Activated CD4-positive, alpha-beta T cell treated with anti-CD3 and anti-CD28 coated beads for 24 hours (primary cell): ENCODE data around the gene PTGIR.

Experiments
- DNase-seq, 2 donors: peaks; one replicate each; pipeline ENCODE4 v3.0.0-alpha.2; 2020; ENCODE audit warnings: low read depth in 2 of 2

Gene PTGIR

GRCh38 chr19:46616631-46617322, 8.1 kb downstream of the PTGIR start:
- DNase-seq = peak in 1 of 2 donors; percentile 54

- DNase-seq = no peak
Measured at GRCh38 chr19:46615966-46616365, 8.9 kb downstream of the PTGIR start.

- peak; percentile 82 to 85 for DNase-seq
Measured at GRCh38 chr19:46614114-46614722, 10.7 kb downstream of the PTGIR start.

GRCh38 chr19:46613525-46613924, 11.4 kb downstream of the PTGIR start:
- no peak for DNase-seq

- DNase-seq = no peak
Measured at GRCh38 chr19:46611776-46612175, 13.1 kb downstream of the PTGIR start.

GRCh38 chr19:46610851-46611770, 13.8 kb downstream of the PTGIR start:
- no peak for DNase-seq

GRCh38 chr19:46610413-46610775, 14.5 kb downstream of the PTGIR start:
- DNase-seq = no peak

GRCh38 chr19:46609511-46610412, 15.1 kb downstream of the PTGIR start:
- no peak for DNase-seq

- no peak for DNase-seq
Measured at GRCh38 chr19:46608581-46609345, 16.1 kb downstream of the PTGIR start.

GRCh38 chr19:46608178-46608577, 16.7 kb downstream of the PTGIR start:
- no peak for DNase-seq

GRCh38 chr19:46607448-46607841, 17.4 kb downstream of the PTGIR start:
- DNase-seq = no peak

- DNase-seq = no peak
Measured at GRCh38 chr19:46606681-46607447, 18.0 kb downstream of the PTGIR start.

GRCh38 chr19:46606019-46606418, 18.9 kb downstream of the PTGIR start:
- no peak for DNase-seq

GRCh38 chr19:46605356-46605821, 19.5 kb downstream of the PTGIR start:
- no peak for DNase-seq

GRCh38 chr19:46604781-46605355, 20.0 kb downstream of the PTGIR start:
- no peak for DNase-seq

- DNase-seq = no peak
Measured at GRCh38 chr19:46603752-46604231, 21.1 kb downstream of the PTGIR start.

- no peak for DNase-seq
Measured at GRCh38 chr19:46603195-46603637, 21.7 kb downstream of the PTGIR start.

GRCh38 chr19:46602392-46603194, 22.3 kb downstream of the PTGIR start:
- peak; percentile 43 to 50 for DNase-seq
